NB4 (cell line): Measurements from ENCODE around the gene CNNM4.
A peak's percentile ranks its signal among the peaks of the same experiment; 100 is the strongest.

Experiments used
- DNase-seq: peaks from one replicate; pipeline ENCODE4 v3.0.0; 2010; ENCODE audit warnings: low read depth
- H3K4me3 ChIP-seq: one replicate; pipeline ENCODE4 v1.5.1; 2011; ENCODE audit warnings: mild to moderate bottlenecking, low read depth, low read length, moderate library complexity
- CTCF ChIP-seq: IDR thresholded peaks from one replicate; pipeline ENCODE4 v1.5.1; 2012; ENCODE audit warnings: low read depth, low read length
- MAX ChIP-seq: IDR thresholded peaks from 2 replicates; pipeline ENCODE4 v1.6.1; 2011; ENCODE audit warnings: low read depth, low read length
- MYC ChIP-seq: IDR thresholded peaks from 2 replicates; pipeline ENCODE4 v1.6.1; 2011; ENCODE audit warnings: low read depth, low read length
- POLR2A ChIP-seq: IDR thresholded peaks from 2 replicates; pipeline ENCODE4 v1.6.1; 2011; ENCODE audit warnings: mild to moderate bottlenecking; ENCODE audit not compliant: insufficient read length; ENCODE audit errors: extremely low read depth

The CNNM4 gene

GRCh38 chr2:96842600-96842999 lies 81.9 kb downstream of the CNNM4 start:
- no peak for DNase-seq
- no peak for TF ChIP-seq POLR2A
- no peak for TF ChIP-seq CTCF
- no peak for TF ChIP-seq MAX
- TF ChIP-seq MYC: no peak
- H3K4me3 ChIP-seq: no peak overlapping the region

- TF ChIP-seq POLR2A (no peak), MAX (no peak), CTCF (no peak), MYC (no peak)
- H3K4me3 ChIP-seq: no peak within 1 kb of the TSS
- DNase-seq: no peak
Observed at GRCh38 chr2:96843538-96844268, 83.0 kb downstream of the CNNM4 start, which contains the start of gene ANKRD23. Gene ANKRD23, minus strand, starts transcription at chr2:96844021. Its CDS starts 29 bp downstream, at chr2:96843992.

GRCh38 chr2:96844405-96844808 lies 83.7 kb downstream of the CNNM4 start:
- H3K4me3 ChIP-seq: no peak overlapping the region
- TF ChIP-seq POLR2A (no peak), MYC (no peak), MAX (no peak), CTCF (no peak)
- no peak for DNase-seq

- no peak for DNase-seq
- no peak overlapping the region for H3K4me3 ChIP-seq
- no peak for TF ChIP-seq MYC
- TF ChIP-seq POLR2A: no peak
- TF ChIP-seq CTCF: no peak
- TF ChIP-seq MAX: no peak
Observed at GRCh38 chr2:96846825-96847224, 86.1 kb downstream of the CNNM4 start.

GRCh38 chr2:96847586-96847985 lies 86.9 kb downstream of the CNNM4 start:
- peak; percentile 43 for DNase-seq
- no peak overlapping the region for H3K4me3 ChIP-seq
- TF ChIP-seq MAX (no peak), CTCF (no peak), MYC (no peak), POLR2A (no peak)
